Activated T-cell treated with anti-CD3 and anti-CD28 coated beads, Interleukin-2, amount 50 U/mL, for 48 hours (primary cell): ENCODE measurements around the gene HERC2.
"Not testable (repeated sequence)": the region's sequence is repeated elsewhere in the genome, so short reads cannot be mapped to it uniquely, and the experiment has no call there.

Source experiments
- DNase-seq, 2 experiments: peaks; one replicate each; pipeline ENCODE4 v3.0.0-alpha.2; 2020

Gene HERC2

GRCh38 chr15:28322129-28322588, at the start of gene HERC2:
Gene HERC2, minus strand, starts transcription at chr15:28322179. Its CDS starts 746 bp downstream, at chr15:28321433.
- DNase-seq: not testable (repeated sequence)

GRCh38 chr15:28365502-28365901, 43.5 kb upstream of the HERC2 start:
- DNase-seq: not testable (repeated sequence)

- DNase-seq: not testable (repeated sequence)
Measured at GRCh38 chr15:28357984-28358383, 36.0 kb upstream of the HERC2 start, which contains the start of gene GOLGA6L24. Gene GOLGA6L24, minus strand, starts transcription at chr15:28358084. Its CDS starts 61 bp downstream, at chr15:28358023.

GRCh38 chr15:28321358-28322078, 461 bp downstream of the HERC2 start:
- not testable (repeated sequence) for DNase-seq

GRCh38 chr15:28319725-28320124, 2.3 kb downstream of the HERC2 start:
- DNase-seq: not testable (repeated sequence)

GRCh38 chr15:28318828-28319227, 3.2 kb downstream of the HERC2 start:
- DNase-seq: not testable (repeated sequence)

- DNase-seq: not testable (repeated sequence)
Measured at GRCh38 chr15:28318122-28318521, 3.9 kb downstream of the HERC2 start.

- not testable (repeated sequence) for DNase-seq
Measured at GRCh38 chr15:28316958-28317357, 5.0 kb downstream of the HERC2 start.

GRCh38 chr15:28310454-28310853, 11.5 kb downstream of the HERC2 start:
- not testable (repeated sequence) for DNase-seq

GRCh38 chr15:28308718-28309117, 13.3 kb downstream of the HERC2 start:
- DNase-seq: not testable (repeated sequence)

- DNase-seq: not testable (repeated sequence)
Measured at GRCh38 chr15:28305700-28306099, 16.3 kb downstream of the HERC2 start.

- DNase-seq: not testable (repeated sequence)
Measured at GRCh38 chr15:28297434-28297833, 24.5 kb downstream of the HERC2 start.

- DNase-seq: not testable (repeated sequence)
Measured at GRCh38 chr15:28296814-28297213, 25.2 kb downstream of the HERC2 start.

GRCh38 chr15:28295009-28295563, 26.9 kb downstream of the HERC2 start:
- not testable (repeated sequence) for DNase-seq

GRCh38 chr15:28294560-28294959, 27.4 kb downstream of the HERC2 start:
- DNase-seq: not testable (repeated sequence)

- no peak for DNase-seq
Measured at GRCh38 chr15:28289694-28290463, 32.1 kb downstream of the HERC2 start.

- not testable (repeated sequence) for DNase-seq
Measured at GRCh38 chr15:28288830-28289693, 32.9 kb downstream of the HERC2 start.

GRCh38 chr15:28286659-28287058, 35.3 kb downstream of the HERC2 start:
- not testable (repeated sequence) for DNase-seq

GRCh38 chr15:28286031-28286430, 35.9 kb downstream of the HERC2 start:
- no peak for DNase-seq

GRCh38 chr15:28281876-28282275, 40.1 kb downstream of the HERC2 start:
- DNase-seq: no peak

GRCh38 chr15:28274635-28275034, 47.3 kb downstream of the HERC2 start:
- no peak for DNase-seq
